Coronary artery (tissue), 2 donors: Measurements from ENCODE around the gene SLC2A1.

Source experiments
- DNase-seq: peaks from one replicate; pipeline ENCODE4 v3.0.0-alpha.2; 2017; ENCODE audit warnings: low spot score
- H3K27ac ChIP-seq, 2 donors: fragments of 200-600 bp; sonication (generic); one replicate each; pipeline ENCODE4 v1.5.1; 2016 to 2019
- H3K4me3 ChIP-seq: fragments of 200-600 bp; sonication (generic); 2 replicates; pipeline ENCODE4 v1.5.1; 2016; ENCODE audit warnings: mild to moderate bottlenecking, moderate library complexity
- CTCF ChIP-seq: fragments of 200-600 bp; sonication (generic); IDR thresholded peaks from one replicate; pipeline ENCODE4 v1.5.1; 2019; ENCODE audit warnings: antibody characterized with exemption

The SLC2A1 gene

GRCh38 chr1:42973799-42974198 lies 15.1 kb upstream of the SLC2A1 start:
- no peak for TF ChIP-seq CTCF
- H3K4me3 ChIP-seq, result no peak overlapping the region
- H3K27ac ChIP-seq, result no peak overlapping the region
- no peak for DNase-seq

- no peak for DNase-seq
- TF ChIP-seq CTCF, result no peak
Measured at GRCh38 chr1:42973286-42973685, 14.6 kb upstream of the SLC2A1 start.

GRCh38 chr1:42971841-42972291 lies 13.2 kb upstream of the SLC2A1 start:
- TF ChIP-seq CTCF, result no peak
- no peak overlapping the region for H3K27ac ChIP-seq
- no peak overlapping the region for H3K4me3 ChIP-seq
- DNase-seq, result no peak

More at GRCh38 chr1:42973286-42973685, 14.6 kb upstream of the SLC2A1 start:
- Histone ChIP-seq H3K27ac (no peak overlapping the region), H3K4me3 (no peak overlapping the region)

- no peak for TF ChIP-seq CTCF
- Histone ChIP-seq H3K27ac (no peak overlapping the region), H3K4me3 (no peak overlapping the region)
- no peak for DNase-seq
Measured at GRCh38 chr1:42970143-42970542, 11.5 kb upstream of the SLC2A1 start.

GRCh38 chr1:42968654-42969053 lies 10.0 kb upstream of the SLC2A1 start:
- no peak for DNase-seq
- Histone ChIP-seq H3K4me3 (no peak overlapping the region), H3K27ac (no peak overlapping the region)
- TF ChIP-seq CTCF, result no peak

- TF ChIP-seq CTCF, result no peak
- no peak for DNase-seq
- H3K4me3 ChIP-seq, result no peak overlapping the region
- H3K27ac ChIP-seq, result no peak overlapping the region
Measured at GRCh38 chr1:42966688-42967612, 8.3 kb upstream of the SLC2A1 start.

- Histone ChIP-seq H3K27ac (no peak overlapping the region), H3K4me3 (no peak overlapping the region)
- DNase-seq, result no peak
- TF ChIP-seq CTCF, result no peak
Measured at GRCh38 chr1:42965378-42965777, 6.7 kb upstream of the SLC2A1 start.
